Raji (cell line): ENCODE data around the gene TADA2B.

Experiments
- POLR2A ChIP-seq: IDR thresholded peaks from 2 replicates; pipeline ENCODE4 v1.6.1; 2011; ENCODE audit warnings: low read depth, low read length, control low read depth; ENCODE audit not compliant: insufficient read depth

Gene TADA2B

DNA sequence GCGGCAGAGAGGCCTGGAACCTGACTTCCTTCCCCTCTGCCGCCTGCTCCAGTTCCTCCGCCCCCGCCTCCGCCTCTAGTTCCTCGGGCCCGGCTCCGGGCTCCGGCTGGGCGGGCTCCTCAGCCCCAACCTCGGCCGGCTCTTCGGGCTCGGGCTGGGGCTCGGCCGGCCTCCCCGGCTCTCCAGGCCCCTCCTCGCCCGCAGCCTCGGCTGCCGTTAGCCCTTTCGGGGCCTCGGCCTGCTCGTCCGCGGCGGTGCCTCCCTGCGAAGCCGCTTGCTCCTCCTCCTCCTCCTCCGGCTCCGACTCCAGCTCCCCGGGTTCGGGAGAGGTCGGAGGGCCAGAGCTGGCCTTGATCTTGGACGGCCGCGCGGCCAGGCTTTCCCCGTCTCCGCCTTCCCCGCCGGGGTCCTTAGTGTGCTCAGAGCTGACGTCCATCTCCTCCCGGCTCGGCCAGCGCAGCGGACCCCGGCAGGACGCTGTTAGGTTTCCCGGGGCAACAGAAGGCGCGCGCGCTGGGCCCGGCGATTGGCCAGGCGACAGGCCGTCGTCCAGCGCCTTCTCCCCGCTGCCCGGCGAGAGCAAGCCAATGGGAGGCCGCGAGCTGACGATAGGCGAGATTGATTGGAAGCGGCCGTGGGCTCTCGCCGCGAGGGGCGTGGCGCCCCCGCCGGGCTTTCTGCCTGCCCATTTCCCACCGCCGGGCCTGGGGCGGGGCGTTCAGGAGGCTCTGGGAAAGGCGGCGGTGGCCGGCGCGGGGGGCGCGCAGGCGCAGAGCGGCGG, 479 bp upstream of the TADA2B start:
- TF ChIP-seq POLR2A = no peak

DNA sequence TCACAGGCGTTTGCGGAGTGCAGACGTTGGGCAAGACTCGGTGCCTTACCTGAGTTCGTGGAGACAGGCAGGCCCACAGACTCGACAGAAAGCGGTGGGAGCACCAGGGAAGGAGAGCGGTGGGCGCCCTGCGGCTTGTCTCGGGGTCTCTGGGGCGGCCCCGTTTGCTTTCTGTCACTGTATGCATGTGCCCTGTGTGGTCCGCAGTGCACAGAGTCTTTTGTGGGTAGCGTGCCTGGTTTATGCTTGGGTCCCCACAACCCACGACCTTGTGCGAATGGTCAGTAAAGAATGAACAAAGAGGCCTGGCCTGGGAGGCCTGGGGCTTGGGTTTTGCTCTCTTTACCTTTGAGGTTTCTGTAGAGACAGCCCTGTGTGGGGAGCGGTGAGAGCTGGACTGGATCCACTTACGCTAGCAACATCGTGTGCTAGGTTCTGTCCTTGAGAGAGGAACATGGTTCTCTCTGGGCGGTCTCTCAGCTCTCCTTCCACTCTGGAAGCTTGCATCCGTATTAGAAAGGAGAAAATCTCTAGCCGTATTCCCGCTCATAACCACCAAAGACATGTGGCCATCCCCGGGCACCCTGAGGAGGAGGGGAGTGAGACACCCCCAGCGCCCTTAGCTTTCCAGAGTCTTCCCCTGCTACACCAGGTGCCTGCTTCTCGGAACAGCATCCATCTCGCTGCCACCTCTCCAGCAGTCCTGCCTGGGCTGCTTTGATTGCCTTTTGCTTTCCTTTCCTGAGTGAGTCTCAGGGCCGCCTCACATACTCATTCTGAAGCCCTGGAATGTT, 1.2 kb downstream of the TADA2B start:
- TF ChIP-seq POLR2A = no peak

DNA sequence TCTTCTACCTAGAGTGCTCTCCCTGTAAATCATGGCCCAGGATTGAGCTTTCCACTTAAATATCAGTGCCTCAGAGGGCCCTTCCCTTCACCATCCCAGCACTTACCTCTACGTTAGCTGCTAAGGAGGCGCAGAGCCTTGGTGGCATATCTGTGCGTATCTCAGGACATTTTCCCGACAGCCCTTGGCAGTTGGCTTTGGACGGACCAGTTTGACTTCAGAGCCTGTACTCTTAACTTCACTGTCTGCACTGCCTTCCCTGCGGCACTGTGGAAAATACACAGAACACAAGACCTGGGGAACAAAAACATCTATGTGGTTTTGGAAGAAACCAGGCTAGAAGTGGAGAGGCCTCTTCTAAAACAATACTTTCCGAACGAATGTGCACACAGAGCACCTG, 2.4 kb downstream of the TADA2B start:
- no peak for TF ChIP-seq POLR2A

DNA sequence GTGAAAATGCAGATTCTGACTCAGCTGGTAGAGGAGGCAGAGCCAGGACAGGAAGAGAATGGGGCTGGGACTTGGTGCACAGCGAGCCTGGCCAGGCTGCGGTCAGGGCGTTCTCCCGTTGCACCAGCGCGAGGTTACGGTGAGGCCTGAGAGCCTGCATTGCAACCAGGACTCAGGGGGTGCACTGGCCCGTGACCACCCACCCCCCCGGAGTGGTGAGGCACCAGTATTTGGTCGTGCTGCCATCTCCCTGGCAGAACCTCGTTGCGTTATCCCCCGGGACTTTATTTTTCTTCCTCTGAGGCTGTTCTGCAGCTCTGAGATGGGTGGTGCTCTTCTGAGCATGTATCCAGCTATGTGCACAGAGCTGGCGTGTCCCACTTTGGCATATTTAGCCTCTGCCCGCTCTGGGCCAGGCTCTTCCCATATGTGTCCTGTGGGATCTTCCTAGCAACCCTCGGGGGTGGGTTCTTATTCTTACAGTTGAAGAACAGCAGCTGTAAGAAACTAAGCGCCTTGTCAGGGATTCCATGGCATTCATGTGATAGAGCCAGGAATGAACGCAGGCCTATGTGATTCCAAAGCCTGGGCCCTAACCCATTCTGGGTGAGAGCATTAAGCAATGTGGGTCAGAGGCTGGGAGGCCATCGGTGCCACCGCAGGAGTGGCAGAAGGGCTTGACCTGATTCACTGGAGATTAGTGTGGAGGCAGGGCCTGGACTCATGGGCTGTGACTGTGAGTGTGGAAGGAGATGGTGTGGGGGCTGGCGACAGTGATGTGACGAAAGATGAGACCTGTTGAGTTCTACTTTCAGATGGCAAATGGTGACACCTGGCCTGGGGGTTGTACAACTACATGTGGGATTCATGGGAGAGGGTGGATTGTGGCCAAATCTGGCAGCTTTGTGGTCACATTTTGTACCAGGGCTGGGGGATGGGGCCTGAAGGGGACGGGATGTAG, 3.1 kb downstream of the TADA2B start:
- no peak for TF ChIP-seq POLR2A

DNA sequence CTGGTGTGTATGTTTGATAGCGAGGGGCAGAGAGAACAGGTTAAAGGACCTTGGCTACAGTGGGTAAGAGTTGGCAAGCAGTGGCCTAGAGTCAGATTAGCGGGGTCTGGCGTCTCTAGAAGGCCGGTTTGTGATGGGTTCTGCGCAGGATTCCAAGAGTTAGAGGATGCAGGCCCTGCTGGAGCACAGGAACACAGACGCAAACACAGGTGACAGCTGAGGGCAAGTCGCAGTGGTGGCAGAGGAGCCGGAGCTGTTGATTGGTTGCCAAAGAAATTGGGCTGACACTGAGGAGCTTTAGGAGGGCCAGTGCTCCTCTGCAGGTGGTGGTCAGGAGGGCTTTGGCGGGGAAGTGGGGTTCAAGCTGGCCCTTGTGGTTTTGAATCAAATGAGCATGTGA, 3.8 kb downstream of the TADA2B start:
- no peak for TF ChIP-seq POLR2A

DNA sequence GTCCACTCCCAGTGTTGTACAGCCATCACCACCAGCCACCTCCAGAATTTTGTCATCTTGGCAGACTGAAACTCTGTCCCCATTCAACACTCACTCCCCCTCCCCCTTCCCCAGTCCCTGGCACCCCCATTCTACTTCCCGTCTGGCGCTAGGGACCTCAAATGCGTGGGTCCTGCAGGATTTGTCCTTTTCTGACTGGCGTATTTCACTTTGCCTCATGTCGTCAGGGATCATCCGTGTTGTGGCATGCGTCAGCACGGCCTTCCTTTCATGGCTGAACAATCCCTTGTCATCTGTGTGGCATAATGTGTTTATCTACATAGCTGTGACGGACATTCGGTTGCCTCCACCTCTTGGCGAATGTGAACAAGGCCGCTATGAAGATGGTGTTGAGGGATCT, 5.5 kb downstream of the TADA2B start:
- TF ChIP-seq POLR2A = no peak

DNA sequence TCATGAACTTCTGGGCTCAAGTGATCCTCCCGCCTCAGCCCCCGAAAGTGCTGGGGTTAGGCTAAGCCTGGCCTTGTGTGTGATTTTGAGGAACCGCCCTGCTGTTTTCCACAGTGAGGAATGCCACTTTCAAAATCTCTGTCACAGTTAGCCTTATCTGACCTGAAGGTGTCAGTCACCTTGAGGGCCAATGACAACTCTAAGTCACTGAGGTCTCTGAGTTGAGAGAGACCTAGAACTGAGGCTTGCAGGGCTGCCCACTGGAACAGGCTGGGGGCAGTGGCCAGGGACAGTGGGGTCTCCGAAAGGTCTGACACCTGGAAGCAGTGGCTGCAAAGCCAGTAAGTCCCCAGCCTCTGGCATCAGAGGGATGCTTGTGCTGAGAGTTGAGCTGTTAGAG, 6.1 kb downstream of the TADA2B start:
- no peak for TF ChIP-seq POLR2A

DNA sequence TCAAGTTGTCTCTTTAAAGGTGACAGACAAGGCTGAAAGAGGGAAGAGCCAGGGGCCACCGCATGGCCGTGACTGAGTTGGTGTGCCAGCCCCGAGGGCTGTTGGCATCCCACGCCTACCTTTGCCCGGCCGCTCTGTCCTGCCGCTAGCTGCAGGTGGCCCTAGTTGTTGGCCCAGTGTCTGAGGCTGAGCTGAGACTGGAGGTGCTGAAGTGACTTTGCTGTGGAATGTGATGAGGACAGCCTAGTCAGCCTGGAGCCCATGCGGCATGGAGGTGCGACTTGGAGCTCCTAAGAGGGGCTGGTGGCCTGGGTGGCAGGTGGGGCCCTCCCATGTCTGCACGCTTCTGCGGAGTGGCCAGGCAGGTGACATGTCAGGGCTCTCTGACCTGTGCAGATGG, 6.6 kb downstream of the TADA2B start:
- no peak for TF ChIP-seq POLR2A

DNA sequence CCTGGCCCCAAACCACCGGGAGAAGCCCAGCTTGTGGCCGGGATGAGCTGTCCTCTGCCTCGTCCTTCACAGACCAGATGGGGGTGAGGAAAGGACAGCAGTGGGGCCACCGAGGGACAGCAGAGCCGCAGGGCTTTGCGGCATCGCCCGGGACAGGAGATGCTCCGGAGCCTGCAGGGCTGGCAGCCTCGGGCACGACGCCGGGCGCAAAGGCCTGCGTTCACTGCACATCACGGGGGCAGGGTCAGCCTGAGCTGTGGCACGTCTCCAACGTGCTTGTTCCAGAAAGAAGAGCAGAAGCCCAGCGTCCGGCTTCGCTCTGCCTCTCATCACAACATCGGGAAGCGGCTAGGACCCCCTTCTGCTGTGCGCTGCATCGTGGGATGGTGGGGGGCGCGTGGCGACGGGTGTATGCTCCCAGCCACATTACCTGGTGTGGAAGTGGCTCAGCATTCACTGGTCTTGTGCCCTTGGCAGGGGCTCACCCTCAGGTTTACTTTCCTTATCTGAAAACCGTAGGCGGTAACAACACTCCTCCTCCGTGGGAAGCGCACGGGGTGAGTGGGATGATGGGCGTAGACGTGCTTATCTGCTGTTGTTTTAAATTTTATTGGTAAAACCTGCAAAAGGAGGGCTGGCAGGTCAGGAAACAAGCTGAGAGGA, 7.4 kb downstream of the TADA2B start:
- TF ChIP-seq POLR2A = no peak

DNA sequence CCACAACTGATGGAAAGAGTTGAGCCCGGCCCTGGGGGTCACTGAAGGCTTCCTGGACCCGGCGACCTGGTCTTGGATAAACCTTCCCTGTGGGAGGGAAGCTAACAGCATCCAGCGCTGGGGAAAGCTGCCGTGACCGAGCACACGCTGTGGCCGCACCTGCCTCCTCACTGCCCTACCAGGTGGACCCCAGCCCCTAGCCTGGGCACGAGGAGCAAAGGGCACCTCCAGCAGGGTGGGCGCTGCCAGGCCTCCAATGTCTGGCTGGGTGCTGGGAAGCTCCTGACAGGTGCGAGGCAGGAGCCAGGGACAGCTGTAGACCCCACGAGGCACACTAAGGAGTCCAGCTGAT, 7.9 kb downstream of the TADA2B start:
- no peak for TF ChIP-seq POLR2A

DNA sequence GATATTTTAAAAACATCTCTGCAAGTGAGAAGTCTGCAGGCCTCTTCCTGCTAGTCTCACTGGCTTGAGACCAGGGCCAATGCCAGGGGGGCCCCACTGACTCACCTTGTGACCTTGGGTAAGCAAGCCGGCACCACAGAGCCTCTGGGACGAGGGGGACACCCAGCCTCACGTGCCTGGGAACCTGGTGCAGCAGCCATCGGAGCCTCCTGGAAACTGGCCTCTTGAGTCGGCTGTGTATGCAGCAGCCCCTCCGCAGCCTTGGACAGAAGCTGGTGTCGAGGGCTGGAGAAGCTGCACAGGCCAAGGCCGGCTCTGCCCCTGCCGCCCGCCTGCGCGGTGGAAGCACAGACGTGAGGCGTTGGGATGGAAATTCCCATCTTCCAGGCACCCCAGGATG, 8.7 kb downstream of the TADA2B start:
- no peak for TF ChIP-seq POLR2A

DNA sequence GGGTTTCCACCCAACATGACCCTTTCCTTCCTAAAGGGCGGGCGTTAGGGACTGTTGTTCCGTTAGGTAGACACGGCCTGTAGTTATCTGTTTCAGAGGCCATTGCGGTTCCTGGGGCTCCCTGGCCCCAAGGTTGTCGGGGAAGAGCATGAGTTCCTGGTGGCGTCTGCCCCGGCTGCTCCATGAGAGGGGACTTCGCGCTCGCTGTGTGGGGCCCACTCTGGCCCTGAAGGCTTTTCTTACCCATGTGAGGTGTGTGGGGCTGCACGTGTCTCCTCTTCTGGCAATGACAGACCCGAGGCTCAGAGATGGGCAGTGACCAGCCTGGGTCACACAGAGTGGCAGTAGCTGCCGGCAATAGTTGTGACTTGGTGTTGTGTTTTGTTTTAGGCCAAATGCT, 9.1 kb downstream of the TADA2B start:
- no peak for TF ChIP-seq POLR2A

DNA sequence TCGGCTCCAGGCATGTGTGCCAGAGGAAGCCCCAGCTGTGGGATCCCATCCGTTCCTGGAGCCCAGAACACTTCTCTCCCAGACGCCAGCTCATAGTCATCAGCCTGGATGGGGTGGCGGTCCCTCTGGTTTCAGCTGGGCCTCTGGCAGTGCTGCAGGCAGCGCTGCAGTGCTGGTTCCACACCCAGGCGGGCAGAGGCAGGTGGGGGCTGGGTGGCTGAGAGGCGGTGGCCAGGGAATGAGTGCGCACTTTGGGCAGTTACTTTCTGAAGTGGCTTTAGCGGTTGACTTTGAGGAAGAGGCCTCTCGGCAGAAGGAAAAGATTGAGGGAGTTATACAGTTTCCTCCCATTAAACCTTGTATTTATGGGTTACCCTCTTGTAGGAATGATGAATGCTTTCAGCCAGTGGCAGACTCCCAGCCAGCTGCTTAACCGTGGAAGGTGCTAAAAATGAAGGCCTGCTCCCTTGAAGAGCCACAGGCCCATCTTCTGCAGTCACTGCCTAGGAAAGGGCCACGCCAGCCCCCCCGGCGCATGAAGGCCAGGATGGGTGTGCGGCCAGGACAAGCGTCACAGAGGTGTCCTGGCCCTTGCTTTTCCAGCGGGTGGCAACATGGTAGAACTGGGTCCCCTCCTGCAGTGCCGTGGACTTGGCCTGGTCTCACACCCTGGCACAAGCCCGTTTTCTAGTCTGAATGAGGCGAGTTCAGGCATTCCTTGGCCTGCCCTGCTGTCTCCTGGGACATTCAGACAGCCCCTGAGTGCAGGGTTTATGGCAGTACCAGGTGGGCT, 9.9 kb downstream of the TADA2B start:
- TF ChIP-seq POLR2A = no peak

DNA sequence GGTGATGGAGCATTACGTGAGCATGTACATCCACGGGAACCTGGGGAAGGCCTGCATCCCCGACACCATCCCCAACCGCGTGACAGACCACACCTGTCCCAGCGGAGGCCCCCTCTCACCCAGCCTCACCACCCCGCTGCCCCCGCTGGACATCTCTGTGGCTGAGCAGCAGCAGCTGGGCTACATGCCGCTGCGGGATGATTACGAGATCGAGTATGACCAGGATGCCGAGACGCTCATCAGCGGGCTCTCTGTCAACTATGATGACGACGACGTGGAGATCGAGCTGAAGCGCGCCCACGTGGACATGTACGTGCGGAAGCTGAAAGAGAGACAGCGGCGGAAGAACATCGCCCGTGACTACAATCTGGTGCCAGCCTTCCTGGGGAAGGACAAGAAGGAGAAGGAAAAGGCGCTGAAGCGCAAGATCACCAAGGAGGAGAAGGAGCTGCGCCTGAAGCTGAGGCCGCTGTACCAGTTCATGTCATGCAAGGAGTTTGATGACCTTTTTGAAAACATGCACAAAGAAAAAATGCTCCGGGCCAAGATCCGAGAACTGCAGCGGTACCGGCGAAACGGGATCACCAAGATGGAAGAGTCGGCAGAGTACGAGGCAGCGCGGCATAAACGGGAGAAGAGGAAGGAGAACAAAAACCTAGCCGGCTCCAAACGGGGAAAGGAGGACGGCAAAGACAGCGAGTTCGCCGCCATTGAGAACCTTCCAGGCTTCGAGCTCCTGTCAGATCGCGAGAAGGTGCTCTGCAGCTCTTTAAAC, 11.1 kb downstream of the TADA2B start:
- TF ChIP-seq POLR2A = no peak
